Prostate gland (tissue), 2 donors: ENCODE data around the gene RAD1. TPM values are rescaled to one million over a fixed set of nuclear protein-coding genes. Genes with fewer than 3 reads are reported as not detected.

ENCODE experiments used
- DNase-seq: peaks from one replicate; pipeline ENCODE4 v3.0.0-alpha.2; 2019; ENCODE audit warnings: low spot score
- H3K27ac ChIP-seq, 2 donors: fragments of 200-600 bp; sonication (generic); 2 replicates each; pipeline ENCODE4 v1.5.1; 2017 to 2019
- H3K27me3 ChIP-seq: fragments of 200-600 bp; sonication (generic); replicated peaks from 2 replicates; pipeline ENCODE4 v1.5.1; 2019; ENCODE audit not compliant: insufficient read depth
- H3K36me3 ChIP-seq, 2 donors: fragments of 200-600 bp; sonication (generic); 1 replicate in 1 of 2; 2 replicates in 1 of 2; pipeline versions ENCODE4 v1.5.1 to v1.8.1; 2017 to 2019
- H3K4me1 ChIP-seq: fragments of 200-600 bp; sonication (generic); replicated peaks from 2 replicates; pipeline ENCODE4 v1.5.1; 2019
- H3K4me3 ChIP-seq, 2 donors: fragments of 200-600 bp; sonication (generic); 2 replicates each; pipeline ENCODE4 v1.5.1; 2017 to 2019
- H3K9me3 ChIP-seq: fragments of 200-600 bp; sonication (generic); 2 replicates; pipeline ENCODE4 v1.5.1; 2017
- POLR2A ChIP-seq: fragments of 450-650 bp; IDR thresholded peaks from one replicate; pipeline ENCODE4 v1.6.1; 2016; ENCODE audit warnings: antibody characterized with exemption, mild to moderate bottlenecking
- POLR2AphosphoS5 ChIP-seq: sonication (generic); formaldehyde crosslinking; IDR thresholded peaks from one replicate; pipeline ENCODE4 v1.6.1; 2017; ENCODE audit warnings: antibody characterized with exemption
- WGBS: methylation state at CpG from one replicate; pipeline ENCODE4 v1.1.5; 2018; 5-methylcytosine and 5-hydroxymethylcytosine counted together
- intact Hi-C: fragments of 100-400 bp; cut with DNase I; formaldehyde crosslinking; loops from one replicate; pipeline ENCODE4 v1.14.2; 2022
- total RNA-seq, 2 donors: library from RNA; depleted of rRNA; stranded (reverse); fragments of >200 nt; gene quantifications; one replicate each; pipeline ENCODE4 v1.1.0, GENCODE V29; 2016
- TF ChIP-seq, protein P1 (sequence below), 4 experiments: fragments of 200-600 bp in 2 of 4; fragments of 450-650 bp in 2 of 4; sonication (generic) in 2 of 4; IDR thresholded peaks; 1 replicate in 3 of 4; 2 replicates in 1 of 4; pipeline ENCODE4 v1.5.1; 2016 to 2019; ENCODE audit warnings: antibody characterized with exemption in 4 of 4, mild to moderate bottlenecking in 2 of 4, moderate library complexity in 2 of 4

RAD1 gene
- total RNA-seq, 2 donors from 2014 or later: 18.4 to 28.1 TPM

DNA sequence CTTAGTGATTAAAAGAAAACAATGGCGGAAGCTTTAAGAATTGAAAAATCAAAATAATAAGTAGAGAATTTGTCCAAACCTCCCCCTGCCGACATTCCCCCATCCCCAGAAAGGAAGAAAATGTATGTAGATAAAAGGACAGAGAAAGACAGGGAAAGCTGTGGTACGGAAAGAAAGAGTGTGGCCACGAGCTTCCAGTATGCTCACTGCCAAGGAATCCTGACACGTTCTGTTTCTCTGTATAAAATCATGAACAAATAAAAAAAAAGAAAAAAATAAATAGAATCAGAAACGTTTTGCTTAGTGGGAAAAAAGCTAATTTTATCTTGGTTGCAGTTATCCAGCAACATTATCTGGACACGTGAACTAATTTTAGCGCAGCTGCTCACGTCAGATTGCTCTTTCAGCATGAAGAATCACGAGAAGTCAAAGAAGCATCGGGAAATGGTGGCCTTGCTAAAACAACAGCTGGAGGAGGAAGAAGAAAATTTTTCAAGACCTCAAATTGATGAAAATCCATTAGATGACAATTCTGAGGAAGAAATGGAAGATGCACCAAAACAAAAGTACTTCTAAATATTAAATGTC is 29.2 kb upstream of the RAD1 start:
- no peaks in the 10 kb centered on the region for H3K27me3 ChIP-seq
- H3K27ac ChIP-seq: no peak overlapping the region
- TF ChIP-seq POLR2AphosphoS5 (no peak), POLR2A (no peak)
- TF ChIP-seq, protein P1, sequence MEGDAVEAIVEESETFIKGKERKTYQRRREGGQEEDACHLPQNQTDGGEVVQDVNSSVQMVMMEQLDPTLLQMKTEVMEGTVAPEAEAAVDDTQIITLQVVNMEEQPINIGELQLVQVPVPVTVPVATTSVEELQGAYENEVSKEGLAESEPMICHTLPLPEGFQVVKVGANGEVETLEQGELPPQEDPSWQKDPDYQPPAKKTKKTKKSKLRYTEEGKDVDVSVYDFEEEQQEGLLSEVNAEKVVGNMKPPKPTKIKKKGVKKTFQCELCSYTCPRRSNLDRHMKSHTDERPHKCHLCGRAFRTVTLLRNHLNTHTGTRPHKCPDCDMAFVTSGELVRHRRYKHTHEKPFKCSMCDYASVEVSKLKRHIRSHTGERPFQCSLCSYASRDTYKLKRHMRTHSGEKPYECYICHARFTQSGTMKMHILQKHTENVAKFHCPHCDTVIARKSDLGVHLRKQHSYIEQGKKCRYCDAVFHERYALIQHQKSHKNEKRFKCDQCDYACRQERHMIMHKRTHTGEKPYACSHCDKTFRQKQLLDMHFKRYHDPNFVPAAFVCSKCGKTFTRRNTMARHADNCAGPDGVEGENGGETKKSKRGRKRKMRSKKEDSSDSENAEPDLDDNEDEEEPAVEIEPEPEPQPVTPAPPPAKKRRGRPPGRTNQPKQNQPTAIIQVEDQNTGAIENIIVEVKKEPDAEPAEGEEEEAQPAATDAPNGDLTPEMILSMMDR (IDR thresholded peaks at IDR 0.05): no peak
- H3K36me3 ChIP-seq: no peaks in the 10 kb centered on the region
- H3K9me3 ChIP-seq: no peaks in the 10 kb centered on the region
- H3K4me1 ChIP-seq: no peaks in the 10 kb centered on the region
- intact Hi-C loops: no loop called here
- no peak overlapping the region for H3K4me3 ChIP-seq
- 86% methylated on average over 11 of the region's 11 CpGs for WGBS
- DNase-seq: no peak

DNA sequence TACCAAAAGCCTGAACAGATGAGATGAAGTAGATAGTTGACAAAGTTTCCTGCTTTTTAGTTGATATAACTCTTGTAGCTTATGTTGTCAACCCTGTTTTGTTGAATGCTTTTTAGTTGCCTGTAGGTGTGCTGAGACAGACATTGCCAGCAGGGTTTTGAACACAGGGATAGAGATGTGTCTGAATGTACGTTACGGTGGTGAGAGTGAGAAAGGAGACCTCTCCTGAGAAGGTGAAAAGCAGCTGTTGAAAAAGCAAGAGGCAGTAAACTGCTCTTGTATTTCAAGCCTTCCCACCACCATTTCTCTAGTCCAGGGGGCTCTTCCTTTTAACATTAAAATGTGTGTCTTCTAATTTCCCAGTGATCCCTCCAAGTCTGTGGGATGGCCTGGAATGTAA is 28.7 kb upstream of the RAD1 start:
- no peak for DNase-seq
- H3K4me3 ChIP-seq: no peak overlapping the region
- no peaks in the 10 kb centered on the region for H3K36me3 ChIP-seq
- H3K27me3 ChIP-seq: no peaks in the 10 kb centered on the region
- H3K27ac ChIP-seq: no peak overlapping the region
- intact Hi-C loops: no loop called here
- H3K9me3 ChIP-seq: no peaks in the 10 kb centered on the region
- 95% methylated on average over 2 of the region's 2 CpGs for WGBS
- TF ChIP-seq POLR2A (no peak), POLR2AphosphoS5 (no peak)
- TF ChIP-seq, protein P1 (IDR thresholded peaks at IDR 0.05): no peak
- H3K4me1 ChIP-seq: no peaks in the 10 kb centered on the region

DNA sequence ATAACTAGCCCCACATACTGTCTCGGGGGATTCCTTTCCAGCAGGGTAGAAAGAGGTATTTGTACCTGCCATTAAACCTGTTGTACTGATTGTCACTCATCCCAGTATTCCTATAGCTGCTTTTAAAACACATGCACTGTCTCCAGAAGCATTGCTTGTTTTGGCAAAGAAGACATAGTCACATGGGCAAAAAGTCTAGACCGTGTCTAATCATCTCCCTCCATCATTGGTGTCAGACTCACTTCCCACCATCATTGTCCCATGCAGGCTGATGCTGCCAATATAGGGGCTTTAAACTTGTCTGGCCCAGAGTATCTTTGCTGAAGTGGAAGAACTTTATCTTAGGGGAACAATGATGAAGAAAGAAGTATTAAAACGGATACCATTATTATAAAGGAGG is 26.6 kb upstream of the RAD1 start:
- H3K4me3 ChIP-seq: no peak overlapping the region
- 83% methylated on average over 3 of the region's 3 CpGs for WGBS
- H3K36me3 ChIP-seq: no peaks in the 10 kb centered on the region
- no peaks in the 10 kb centered on the region for H3K27me3 ChIP-seq
- no peak for DNase-seq
- H3K4me1 ChIP-seq: no peaks in the 10 kb centered on the region
- no peaks in the 10 kb centered on the region for H3K9me3 ChIP-seq
- TF ChIP-seq, protein P1 (IDR thresholded peaks at IDR 0.05): no peak
- intact Hi-C loops: no loop called here
- no peak overlapping the region for H3K27ac ChIP-seq

DNA sequence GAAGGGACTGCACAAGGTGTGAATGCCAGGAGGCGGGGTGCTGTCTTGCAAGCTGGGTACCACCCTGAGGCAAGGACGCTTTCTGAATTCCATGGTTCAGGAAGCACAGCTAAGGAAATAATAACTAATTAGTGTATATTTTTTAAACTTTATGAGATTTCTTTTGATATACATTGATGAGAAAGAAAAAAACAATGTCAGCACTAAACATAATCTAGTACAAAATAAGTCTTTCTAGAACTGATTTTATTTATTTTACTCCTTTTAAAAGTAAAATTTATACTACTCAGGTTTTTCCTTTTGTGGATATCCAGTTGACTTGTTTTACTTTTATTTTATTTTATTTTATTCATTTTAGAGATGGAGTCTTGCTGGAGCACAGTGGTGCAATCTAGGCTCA is 17.6 kb upstream of the RAD1 start:
- H3K27ac ChIP-seq: no peak overlapping the region
- peaks cover 10% of the 10 kb centered on the region for H3K4me1 ChIP-seq
- DNase-seq: no peak
- 93% methylated on average over 2 of the region's 2 CpGs for WGBS
- H3K9me3 ChIP-seq: no peaks in the 10 kb centered on the region
- peaks cover 0 to 4% of the 10 kb centered on the region in 2 donors for H3K36me3 ChIP-seq
- no peak overlapping the region for H3K4me3 ChIP-seq
- H3K27me3 ChIP-seq: no peaks in the 10 kb centered on the region
- TF ChIP-seq POLR2A (no peak), POLR2AphosphoS5 (no peak)
- TF ChIP-seq, protein P1 (IDR thresholded peaks at IDR 0.05): no peak
- intact Hi-C loops: no loop called here

DNA sequence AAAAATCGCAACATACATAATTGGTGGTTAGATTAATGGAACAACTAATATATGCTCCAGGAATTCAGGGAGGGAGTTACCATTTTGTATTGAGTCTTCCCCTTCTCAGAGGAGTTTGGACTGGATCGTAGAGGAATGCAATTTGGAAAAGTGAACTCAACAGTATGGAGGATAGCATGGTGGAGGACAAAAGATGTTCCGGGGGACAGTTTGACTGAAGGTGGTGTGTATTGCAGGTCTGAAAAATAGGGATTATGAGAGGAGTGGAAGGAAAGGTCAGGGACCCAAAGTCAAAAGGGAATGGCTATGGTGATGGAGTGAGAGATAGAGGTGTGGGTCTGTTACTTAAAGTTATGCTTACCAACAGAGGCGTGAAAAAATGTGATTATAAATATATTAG is 15.6 kb upstream of the RAD1 start:
- Histone ChIP-seq H3K27ac (peak overlapping the region in 1 of 2 donors; percentile 92), H3K36me3 (no peaks in the 10 kb centered on the region), H3K4me1 (peaks cover 10% of the 10 kb centered on the region), H3K27me3 (no peaks in the 10 kb centered on the region), H3K9me3 (no peaks in the 10 kb centered on the region), H3K4me3 (peak overlapping the region; percentile 81 to 82)
- DNase-seq: no peak
- TF ChIP-seq POLR2AphosphoS5 (no peak), POLR2A (no peak)
- TF ChIP-seq, protein P1 (IDR thresholded peaks at IDR 0.05): no peak
- intact Hi-C loops: no loop called here
- WGBS: 60% methylated on average over 4 of the region's 4 CpGs
